Dermis blood vessel endothelial cell (primary cell): ENCODE data around the gene ZNRF4. TPM values are rescaled to one million over a fixed set of nuclear protein-coding genes. Genes with fewer than 3 reads are reported as not detected.

Source experiments
- DNase-seq: peaks from one replicate; pipeline ENCODE4 v3.0.0; 2010
- total RNA-seq: library from RNA; depleted of rRNA; stranded (reverse); fragments of >200 nt; gene quantifications from 2 replicates; pipeline ENCODE4 v1.2.3, GENCODE V29; 2014

Gene ZNRF4
- total RNA-seq, 1 donor from 2014 or later: not detected

- DNase-seq: no peak
Observed at GRCh38 chr19:5444431-5444830, 10.8 kb upstream of the ZNRF4 start.

- no peak for DNase-seq
Observed at GRCh38 chr19:5445071-5445470, 10.1 kb upstream of the ZNRF4 start.

GRCh38 chr19:5445561-5446055 is 9.6 kb upstream of the ZNRF4 start:
- no peak for DNase-seq

GRCh38 chr19:5447700-5448311 is 7.4 kb upstream of the ZNRF4 start:
- DNase-seq: no peak

GRCh38 chr19:5448374-5448773 is 6.8 kb upstream of the ZNRF4 start:
- no peak for DNase-seq

GRCh38 chr19:5450482-5451126 is 4.6 kb upstream of the ZNRF4 start:
- no peak for DNase-seq

- no peak for DNase-seq
Observed at GRCh38 chr19:5451494-5451893, 3.7 kb upstream of the ZNRF4 start.

- peak; percentile 35 for DNase-seq
Observed at GRCh38 chr19:5452594-5453565, 2.3 kb upstream of the ZNRF4 start.

GRCh38 chr19:5454743-5455142 is 474 bp upstream of the ZNRF4 start:
- no peak for DNase-seq

GRCh38 chr19:5456130-5456840 is 1.1 kb downstream of the ZNRF4 start:
- DNase-seq: no peak

- no peak for DNase-seq
Observed at GRCh38 chr19:5456841-5457200, 1.6 kb downstream of the ZNRF4 start.

GRCh38 chr19:5457709-5458108 is 2.5 kb downstream of the ZNRF4 start:
- DNase-seq: no peak

GRCh38 chr19:5458420-5458819 is 3.2 kb downstream of the ZNRF4 start:
- DNase-seq: no peak

- no peak for DNase-seq
Observed at GRCh38 chr19:5459360-5459759, 4.1 kb downstream of the ZNRF4 start.

GRCh38 chr19:5460748-5461147 is 5.5 kb downstream of the ZNRF4 start:
- DNase-seq: peak; percentile 6

GRCh38 chr19:5463959-5464358 is 8.7 kb downstream of the ZNRF4 start:
- no peak for DNase-seq

- DNase-seq: no peak
Observed at GRCh38 chr19:5466072-5466471, 10.9 kb downstream of the ZNRF4 start.

- DNase-seq: no peak
Observed at GRCh38 chr19:5466814-5467291, 11.6 kb downstream of the ZNRF4 start.

- no peak for DNase-seq
Observed at GRCh38 chr19:5470264-5470671, 15.1 kb downstream of the ZNRF4 start.

- no peak for DNase-seq
Observed at GRCh38 chr19:5472286-5472685, 17.1 kb downstream of the ZNRF4 start.

- no peak for DNase-seq
Observed at GRCh38 chr19:5473646-5474045, 18.4 kb downstream of the ZNRF4 start.

GRCh38 chr19:5477451-5478215 is 22.4 kb downstream of the ZNRF4 start:
- no peak for DNase-seq
